GM21723 (cell line): ENCODE results near the gene WNT11.

Experiments
- ATAC-seq: cut with Tn5 transposase; IDR thresholded peaks from one replicate; pipeline ENCODE4 v1.9.1; 2021; ENCODE audit warnings: mild to moderate bottlenecking, moderate library complexity; ENCODE audit not compliant: unreplicated experiment

WNT11 gene

DNA sequence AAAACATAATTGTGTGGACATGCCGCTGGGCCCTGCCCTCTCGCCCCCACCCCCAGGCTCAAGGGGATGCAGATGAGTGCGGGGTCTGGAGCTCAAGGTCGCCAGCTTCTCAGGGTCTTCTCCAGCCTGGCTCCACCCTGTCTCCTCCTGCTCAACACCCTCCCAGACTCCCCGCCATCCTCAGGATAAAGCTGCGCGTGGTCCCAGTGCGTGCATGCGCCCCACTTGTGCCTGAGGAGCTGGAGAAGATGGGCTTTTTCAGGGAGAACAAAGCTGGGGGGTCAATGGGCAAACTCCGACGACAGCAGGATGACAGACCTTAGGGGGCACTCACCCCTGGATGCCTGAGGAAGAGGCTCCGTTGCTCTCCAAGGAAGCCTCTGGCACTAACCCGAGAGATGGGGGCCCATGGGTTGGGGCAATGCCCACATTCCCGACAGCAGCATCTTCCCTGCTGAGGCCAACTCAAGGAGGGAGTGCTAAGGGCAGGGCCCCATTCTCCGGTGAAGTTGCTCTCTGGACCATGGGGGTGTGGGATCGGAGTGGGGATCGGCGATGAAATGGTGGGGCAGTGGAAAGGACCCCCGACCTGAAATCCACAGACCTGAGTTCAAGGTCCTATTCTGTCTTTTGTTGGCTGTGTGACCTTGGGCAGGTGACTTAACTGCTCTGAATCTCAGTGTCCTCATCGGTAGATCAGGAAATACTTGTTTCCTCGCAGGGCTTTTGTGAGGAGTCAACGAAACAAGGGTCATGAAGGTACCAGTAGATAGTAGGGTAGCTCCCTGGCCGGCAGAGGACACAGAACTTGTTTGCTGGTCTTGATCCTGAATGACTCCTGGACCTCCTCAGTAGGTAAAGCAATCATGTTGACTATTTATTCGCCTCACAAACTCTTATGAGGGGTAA, 47.7 kb downstream of the WNT11 start:
- no peak for ATAC-seq

DNA sequence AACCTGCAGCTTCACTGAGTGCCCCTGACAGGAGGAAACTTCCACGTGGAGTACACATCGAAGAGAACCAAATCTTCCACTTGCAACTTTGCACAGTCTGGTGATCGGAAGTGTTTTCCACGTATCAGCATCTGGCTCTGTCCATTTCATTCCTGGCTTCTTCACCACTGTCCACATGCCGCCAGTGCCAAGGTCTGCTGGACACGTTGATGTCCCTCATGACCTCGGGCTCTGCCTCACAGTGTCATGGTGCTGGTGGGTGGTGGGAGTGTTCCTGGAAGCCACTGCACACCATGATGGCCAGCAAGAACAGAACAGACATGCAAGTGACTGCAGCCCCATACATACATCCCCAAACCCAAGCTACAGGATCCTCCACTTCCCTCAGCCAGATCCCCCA, 48.4 kb downstream of the WNT11 start:
- no peak for ATAC-seq

DNA sequence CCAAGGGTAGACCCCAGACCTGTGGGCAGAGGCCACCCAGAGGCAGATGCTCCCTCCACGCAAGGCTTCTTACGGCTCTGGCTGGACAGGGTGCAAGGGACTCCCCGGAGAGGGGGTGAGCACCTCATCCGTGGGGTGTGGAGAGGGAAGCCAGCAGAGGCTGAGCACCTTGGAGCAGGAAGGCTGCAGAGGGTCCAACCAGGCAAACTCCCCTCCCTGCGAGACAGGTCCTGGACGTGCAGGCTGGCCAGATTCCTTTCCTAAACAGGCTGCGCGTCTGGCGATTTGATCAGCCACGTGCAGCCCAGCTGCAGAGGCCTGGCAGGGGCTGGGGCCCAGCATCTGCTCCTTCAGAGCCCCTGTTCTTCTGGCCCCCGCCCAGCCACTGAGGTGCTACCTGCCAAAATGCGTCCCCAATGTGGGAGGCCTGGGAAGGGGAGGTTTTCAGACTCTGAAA, 49.3 kb downstream of the WNT11 start:
- ATAC-seq = no peak

DNA sequence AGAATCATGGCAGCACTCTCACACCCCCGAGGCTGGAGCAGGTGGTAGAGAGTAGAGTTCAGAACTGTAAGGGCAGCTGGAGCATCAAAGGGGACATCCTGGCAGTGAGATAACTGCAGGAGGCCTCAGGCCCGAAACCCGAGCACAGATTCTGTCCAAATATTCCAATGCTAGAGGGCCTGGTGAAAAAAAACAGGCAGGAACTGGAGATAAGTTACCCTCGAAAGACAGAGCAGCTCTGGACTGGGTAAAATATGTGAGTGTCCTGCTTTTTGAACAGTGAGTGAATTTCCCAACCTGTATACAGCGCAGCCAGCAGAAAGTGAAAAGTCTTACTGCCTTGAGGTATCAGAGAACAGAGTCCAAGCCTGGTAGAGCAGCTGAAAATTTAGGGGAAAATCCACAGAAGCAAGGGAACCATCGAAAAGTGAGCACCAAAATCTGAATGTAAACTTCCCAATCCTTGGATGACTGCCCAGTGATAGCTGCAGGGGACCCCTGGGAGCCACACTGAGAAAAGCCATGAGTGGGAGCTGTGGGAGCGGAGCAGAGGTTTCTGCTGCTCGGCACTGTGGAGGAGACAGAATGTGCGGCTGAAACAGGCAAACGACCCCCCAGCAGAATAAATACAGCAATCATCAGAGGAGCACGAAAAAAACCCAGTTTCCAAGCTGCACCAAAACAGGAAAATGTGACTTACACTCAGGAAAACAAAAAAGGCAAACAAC, 50.6 kb downstream of the WNT11 start:
- ATAC-seq = no peak

DNA sequence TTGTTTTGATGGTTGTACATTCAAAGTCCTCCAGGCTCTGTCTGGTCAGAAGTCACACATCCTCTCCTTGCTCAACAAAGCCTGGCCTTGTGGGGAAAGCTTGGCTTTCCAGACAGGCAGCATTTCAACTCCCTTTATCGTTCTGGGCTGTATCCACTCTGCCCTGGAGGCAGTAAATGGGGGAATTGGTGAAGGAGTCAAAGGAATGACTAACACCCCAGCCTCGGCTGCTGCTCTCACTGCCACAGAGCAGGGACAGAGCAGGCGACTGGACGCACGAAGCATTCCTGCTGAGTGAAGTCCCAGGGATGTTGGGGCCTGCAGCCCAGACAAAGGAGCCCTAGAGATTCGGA, 52.8 kb downstream of the WNT11 start:
- ATAC-seq = no peak

DNA sequence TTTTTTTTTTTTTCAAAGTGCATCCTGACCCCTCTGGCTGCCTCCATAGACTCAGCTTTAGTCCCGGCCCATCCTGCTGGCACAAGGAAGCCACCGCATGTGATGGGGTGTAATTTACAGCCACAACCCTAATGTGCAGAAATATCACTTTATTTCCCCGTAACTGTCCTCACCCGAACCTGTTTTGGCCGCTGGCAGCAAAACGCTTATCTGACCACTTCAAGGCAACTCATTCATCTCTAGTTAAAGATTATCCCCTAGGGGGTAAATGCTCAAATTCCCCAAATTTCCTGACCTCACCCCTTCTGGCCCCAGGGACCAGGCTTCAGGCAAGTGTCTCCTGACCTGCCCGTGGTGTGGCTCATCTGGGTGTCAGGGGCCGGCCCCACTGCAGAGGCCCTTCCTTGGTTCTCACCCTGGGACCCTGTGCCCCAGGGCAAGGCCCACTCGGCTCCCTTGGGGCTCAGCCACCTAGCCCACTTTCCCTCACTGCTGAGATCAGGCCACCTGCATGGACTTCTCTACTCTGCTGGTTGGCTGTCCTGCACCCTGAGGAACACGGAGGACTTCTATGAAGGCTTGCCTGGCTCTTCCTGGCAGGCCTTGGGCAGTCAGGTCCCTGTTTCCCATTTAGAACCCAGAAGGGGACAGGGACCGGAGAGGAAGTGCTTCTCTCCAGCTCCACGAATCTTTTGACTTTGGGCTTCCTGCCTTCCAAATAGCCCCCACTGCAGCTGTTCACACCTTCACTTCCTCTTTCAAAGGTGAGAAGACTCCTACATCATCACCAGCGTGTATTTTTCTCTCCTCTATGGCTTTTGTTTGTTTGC, 53.3 kb downstream of the WNT11 start:
- peak; percentile 57 for ATAC-seq

DNA sequence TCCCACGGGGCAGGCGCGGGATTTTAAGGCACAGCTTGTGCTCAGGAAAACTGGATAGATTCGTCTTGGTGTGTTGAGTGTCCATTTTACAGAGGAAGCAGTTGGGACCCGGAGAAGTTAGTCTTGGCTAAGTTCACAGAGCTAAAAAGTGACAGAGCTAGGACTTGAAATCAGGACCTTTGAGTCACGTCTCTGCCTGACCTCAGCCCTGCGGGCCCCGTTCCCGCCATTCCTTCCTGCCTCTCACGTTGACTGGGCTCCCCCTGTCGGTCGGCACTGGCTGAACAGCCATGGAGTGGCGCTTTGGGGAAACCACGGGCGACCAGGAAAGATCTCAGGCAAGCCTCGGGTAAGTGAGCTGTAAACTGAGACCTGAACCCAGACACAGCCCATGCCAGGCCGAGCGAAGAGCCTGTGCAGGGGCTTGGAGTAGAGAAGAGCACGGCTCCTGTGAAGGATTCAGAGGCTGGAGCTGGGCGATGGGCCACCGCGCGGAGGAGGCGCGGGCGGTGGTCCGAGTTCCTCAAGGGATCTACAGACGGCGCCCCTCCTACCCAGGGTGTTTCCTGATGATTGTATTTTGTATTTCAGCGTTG, 54.1 kb downstream of the WNT11 start:
- peak; percentile 73 for ATAC-seq

DNA sequence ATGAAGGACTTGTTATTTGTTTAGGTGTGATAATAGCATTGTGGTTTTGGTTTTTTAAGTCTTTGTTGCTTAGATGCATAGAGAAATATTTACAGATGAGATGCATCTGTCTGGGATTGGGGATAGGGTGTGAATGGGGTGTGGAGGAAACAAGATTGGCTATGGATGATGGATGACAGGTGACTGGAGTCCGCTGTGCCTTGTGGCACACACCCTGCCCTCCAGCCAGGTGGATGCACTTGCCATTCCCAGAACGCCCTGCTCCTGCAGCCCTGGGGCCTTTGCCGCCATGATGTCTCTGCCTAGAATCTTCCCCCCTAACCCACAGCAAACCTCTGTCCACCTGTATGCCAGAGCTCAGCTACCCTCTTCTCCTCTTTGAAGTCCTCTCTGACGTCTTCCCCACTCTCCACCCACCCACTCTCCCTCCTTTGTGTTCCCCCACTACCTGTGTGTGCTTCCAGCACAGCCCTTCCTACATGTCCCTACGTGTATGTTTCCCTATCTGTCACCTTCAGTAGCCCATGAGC, 54.7 kb downstream of the WNT11 start:
- ATAC-seq = no peak

DNA sequence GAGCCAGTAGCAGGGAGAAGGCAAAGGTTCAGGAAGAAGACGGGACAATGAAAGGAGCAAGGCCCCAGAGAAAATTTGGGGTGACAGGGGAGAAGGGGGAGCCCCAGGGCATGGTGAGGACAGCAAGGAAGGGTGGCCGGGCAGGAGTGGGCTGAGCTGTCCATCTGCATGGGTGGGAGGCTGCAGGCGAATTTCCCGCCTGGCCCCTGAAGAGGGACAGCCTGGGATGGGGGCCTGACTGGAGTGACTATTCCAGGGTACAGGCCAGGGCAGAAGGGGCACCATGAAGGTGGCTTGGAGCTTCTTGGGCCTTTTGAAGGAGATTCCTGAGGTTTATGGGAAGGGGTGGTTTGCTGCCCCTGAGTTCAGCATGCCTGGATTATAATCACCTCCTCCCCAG, 56.2 kb downstream of the WNT11 start:
- no peak for ATAC-seq

DNA sequence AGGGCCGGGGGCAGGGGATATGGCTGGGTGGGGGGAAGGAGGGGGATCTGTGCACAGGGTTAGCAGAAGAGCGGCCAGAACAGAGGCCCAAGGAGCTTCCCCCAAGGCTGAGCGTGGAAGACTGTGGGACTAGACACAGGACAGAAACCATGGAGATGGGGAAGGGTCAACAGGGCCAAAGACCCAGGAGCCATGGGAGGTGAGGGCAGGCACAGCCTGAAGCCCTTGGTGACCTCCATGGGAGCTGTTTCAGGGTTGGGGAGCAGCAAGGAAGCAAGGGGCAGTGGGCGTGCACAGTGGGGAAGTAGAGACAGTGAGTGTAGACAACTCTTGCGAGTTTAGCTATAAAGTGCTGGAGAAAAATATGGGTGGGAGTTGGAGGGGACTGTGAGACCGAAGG, 56.6 kb downstream of the WNT11 start:
- ATAC-seq = no peak

DNA sequence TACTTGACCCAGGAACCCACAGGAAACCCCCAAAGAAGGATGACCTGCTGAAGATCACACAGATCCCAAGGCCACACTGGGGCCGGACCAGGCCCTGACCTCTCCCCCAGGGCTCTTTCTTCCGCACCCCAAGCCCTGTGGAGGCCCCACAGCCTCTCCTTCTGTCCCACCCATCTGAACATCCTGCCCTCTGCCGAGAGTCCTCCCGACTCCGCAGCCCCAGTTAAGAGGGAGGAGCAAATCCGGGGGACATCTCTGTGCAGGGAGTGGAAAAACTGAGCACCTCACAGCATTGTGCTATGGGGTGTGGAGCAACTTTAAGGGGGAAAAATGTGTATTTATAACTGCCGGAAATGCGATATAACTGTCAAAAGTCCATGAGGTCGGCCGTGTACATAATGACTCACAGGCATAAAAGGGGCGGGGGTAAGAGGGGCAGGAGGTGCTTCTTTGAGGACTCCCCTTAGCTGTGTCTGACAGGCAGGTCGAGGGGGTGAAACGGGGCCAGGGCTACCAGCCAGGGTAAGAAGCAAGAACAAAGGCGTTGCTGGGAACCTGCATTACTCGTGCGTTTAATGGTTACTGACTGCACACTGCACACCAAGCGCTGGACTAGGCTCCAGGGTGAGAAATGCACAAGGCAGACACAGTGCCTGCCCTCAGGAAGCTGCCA, 57.2 kb downstream of the WNT11 start:
- no peak for ATAC-seq

DNA sequence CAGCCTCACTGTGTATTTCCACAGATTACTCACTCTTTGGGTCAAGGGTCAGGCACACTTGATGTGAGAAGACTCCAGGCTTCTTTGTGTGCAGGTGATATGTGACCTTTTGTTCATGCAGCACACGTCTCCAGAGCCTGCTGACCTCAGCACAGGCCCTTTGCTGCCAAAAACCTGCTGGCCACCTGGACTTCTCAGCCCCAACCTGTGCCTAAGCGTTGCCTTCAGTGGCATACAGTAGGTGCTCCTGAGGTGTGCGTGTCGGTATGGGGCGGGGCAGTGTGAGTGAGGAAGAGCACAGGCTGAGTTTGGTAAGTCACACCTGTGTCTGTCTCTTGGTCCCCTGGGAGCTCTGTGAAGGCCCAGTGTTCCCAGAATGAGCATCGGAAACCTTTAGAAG, 58.1 kb downstream of the WNT11 start:
- ATAC-seq = no peak

DNA sequence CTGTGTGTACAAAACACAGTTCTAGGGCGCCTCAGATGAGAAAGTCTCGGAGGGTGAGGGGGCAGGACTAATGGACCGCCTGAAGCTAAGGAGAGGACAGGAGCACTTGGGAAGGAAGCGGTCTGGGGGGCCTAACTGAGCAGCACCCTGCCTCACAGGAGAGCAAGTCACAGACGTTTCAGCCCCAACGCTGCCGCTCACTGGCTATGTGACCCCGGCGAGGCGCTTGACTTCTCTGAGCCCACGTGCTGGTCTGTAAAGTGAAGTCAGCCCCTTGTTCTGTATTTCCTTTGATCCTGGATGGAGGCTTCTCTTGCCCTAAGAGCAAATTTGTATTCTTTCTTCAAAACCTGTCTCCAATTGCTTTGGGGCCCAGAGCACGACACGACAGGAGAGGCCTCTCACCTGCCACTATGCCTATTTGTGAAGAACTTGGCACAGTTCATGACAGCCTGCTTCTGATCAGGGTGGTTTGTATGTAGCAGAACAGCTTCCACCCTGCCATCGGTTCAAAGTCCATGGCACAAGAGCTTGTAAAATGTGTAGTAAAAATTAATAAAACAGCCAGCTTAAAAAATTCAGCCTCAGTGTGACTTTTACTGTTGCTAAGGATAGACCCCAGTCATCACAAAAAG, 59.1 kb downstream of the WNT11 start:
- no peak for ATAC-seq

DNA sequence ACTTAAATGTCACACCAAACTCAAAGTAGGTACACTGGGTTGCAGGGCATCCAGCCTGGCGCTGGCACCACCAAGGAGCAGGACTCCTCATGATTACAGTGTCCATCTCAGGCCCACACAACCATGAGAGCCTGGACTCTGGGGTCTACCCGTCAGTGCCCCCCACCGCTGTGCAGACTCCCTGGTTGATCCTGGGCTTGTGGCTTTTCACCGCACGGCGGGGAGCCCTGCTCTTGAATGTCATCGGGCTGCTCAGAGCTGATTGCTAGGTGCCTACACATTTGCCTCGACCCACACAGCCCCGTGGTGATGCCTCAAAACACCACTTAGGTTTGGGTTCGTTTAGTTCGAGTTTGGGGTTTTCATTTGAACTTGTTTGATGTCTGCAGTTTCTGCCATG, 63.0 kb downstream of the WNT11 start:
- ATAC-seq = no peak

DNA sequence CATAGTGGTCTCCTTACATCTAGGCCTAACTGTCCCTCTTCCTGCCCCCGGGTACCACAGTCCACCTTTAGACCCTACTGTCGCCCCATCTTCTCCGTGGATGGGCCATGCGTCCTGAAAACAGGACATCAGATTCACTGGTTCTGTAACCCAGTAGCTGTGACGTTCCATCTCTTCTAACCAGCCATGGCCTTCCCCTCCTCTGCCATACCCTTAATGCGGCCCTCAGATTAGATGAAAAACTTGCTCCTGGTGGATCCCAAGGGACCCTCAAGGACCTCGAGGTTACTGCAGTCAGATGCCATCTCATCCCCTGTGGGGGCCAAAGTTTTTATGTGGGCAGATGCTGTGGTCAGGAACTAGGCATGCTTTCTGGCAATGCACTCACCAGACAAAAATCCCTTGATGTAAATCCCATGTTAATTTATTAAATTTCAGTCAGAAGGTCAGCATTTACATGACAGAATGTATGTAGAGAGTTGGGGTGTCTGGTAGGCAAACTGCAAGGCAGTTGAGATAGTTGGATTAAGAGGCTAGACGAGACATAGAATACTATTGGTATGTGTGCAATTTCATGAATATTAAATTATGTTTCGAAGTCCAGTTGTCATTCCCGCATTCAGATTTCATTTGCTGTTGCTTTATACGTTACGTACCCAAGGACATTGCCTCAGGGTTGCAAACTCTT, 64.3 kb downstream of the WNT11 start:
- no peak for ATAC-seq

DNA sequence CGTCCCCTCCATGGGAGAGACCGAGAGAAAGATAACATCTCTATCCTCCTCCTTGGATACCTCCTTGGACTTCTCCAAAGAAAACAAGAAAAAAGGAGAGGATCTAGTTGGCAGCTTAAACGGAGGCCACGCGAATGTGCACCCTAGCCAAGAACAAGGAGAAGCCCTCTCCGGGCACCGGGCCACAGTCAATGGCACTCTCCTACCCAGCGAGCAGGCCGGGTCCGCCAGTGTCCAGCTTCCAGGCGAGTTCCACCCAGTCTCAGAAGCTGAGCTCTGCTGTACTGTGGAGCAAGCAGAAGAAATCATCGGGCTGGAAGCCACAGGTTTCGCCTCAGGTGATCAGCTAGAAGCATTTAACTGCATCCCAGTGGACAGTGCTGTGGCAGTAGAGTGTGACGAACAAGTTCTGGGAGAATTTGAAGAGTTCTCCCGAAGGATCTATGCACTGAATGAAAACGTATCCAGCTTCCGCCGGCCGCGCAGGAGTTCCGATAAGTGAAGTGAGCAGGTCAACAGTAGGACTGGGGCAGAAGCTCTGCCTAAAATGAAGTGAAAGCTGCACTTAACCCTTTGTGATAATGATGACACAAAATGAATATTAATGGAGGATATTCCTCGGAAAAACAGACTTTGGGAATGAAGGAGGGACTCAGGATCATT, 65.3 kb downstream of the WNT11 start:
- ATAC-seq = no peak

DNA sequence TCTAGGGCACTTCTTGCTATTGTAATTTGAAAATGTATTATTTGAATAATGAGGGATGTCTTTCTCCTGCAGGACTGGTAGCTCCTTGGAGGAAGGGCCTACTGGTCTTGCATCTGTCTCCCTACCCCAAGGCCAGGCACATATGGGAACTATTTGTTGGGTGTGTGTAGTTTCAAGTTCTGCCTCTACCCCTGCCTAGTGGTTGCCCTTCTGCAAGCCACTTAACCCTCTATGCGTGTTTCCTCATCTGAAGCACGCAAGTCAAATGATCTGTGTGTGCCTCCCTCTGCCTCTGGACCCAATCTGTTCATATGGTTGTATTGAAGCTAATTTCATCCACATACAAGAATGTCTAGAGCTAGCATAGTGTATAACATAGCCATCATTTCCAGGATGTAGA, 67.0 kb downstream of the WNT11 start:
- no peak for ATAC-seq
